HCT116 (cell line): ENCODE results near the gene ANP32B. TPM values are rescaled to one million over a fixed set of nuclear protein-coding genes. Genes with fewer than 3 reads are reported as not detected.

Experiments used
- ATAC-seq: fragments of 200-7000 bp; cut with Tn5 transposase; 2 replicates; pipeline ENCODE4 v1.9.1; 2020; ENCODE audit warnings: mild to moderate bottlenecking, moderate library complexity
- BruUV-seq: library from RNA; stranded (reverse); fragments of 400-500 nt; replicated peaks from 2 replicates; lab custom pipeline; 2021; lab: Mats Ljungman, UMichigan
- CTCF ChIA-PET: fragments of 300-600 bp; sonication (Branson Sonifier 250); formaldehyde crosslinking; loops from one replicate; lab custom pipeline; 2021; ENCODE audit warnings: antibody characterized with exemption; lab: Charles Lee
- POLR2A ChIA-PET: fragments of 300-600, 350-600 bp; sonication (Branson Sonifier 250); formaldehyde crosslinking; loops from one replicate; lab custom pipeline; 2021; ENCODE audit warnings: antibody characterized with exemption; lab: Charles Lee
- RAD21 ChIA-PET, 2 experiments: fragments of 300-600 bp; sonication (Branson Sonifier 250); formaldehyde crosslinking; loops; one replicate each; lab custom pipeline; 2023; ENCODE audit warnings: low total read pairs in 2 of 2; ENCODE audit not compliant: uncharacterized antibody in 2 of 2, unreplicated experiment in 2 of 2, low non-redundant PET in 1 of 2; lab: Charles Lee
- DNase-seq: peaks from one replicate; pipeline ENCODE4 v3.0.0-alpha.2; 2010; ENCODE audit warnings: low read depth, low spot score
- H2AFZ ChIP-seq: fragments of 200-600 bp; shearing (Covaris generic), sonication (generic); 2 replicates; pipeline ENCODE4 v1.6.1; 2017; ENCODE audit warnings: low read depth, mixed run types, mixed read lengths, antibody characterized with exemption, low read length; ENCODE audit not compliant: poor library complexity, severe bottlenecking
- H3K27ac ChIP-seq: 2 replicates; pipeline ENCODE4 v1.5.1; 2012; ENCODE audit warnings: low read depth, low read length
- H3K27me3 ChIP-seq: fragments of 200-600 bp; sonication (generic); 2 replicates; pipeline ENCODE4 v1.6.1; 2016; ENCODE audit warnings: mixed run types, low read length, mixed read lengths; ENCODE audit not compliant: insufficient read depth
- H3K36me3 ChIP-seq, 2 experiments: fragments of 200-500 bp in 1 of 2; fragments of 200-600 bp in 1 of 2; sonication (Bioruptor generic) in 1 of 2; sonication (generic) in 1 of 2; 2 replicates each; pipeline versions ENCODE4 v1.5.1 to v1.6.1; 2014 to 2016; ENCODE audit warnings: low read length in 2 of 2, inconsistent platforms in 1 of 2, mixed read lengths in 1 of 2, mixed run types in 1 of 2; ENCODE audit not compliant: insufficient read depth in 2 of 2, control insufficient read depth in 1 of 2
- H3K4me1 ChIP-seq, 2 experiments: fragments of 200-600 bp in 1 of 2; sonication (generic) in 1 of 2; 2 replicates each; pipeline versions ENCODE4 v1.5.1 to v1.6.1; 2012 to 2017; ENCODE audit warnings: low read length in 2 of 2, inconsistent platforms in 1 of 2, mild to moderate bottlenecking in 1 of 2, mixed read lengths in 1 of 2, mixed run types in 1 of 2, moderate library complexity in 1 of 2; ENCODE audit not compliant: insufficient read depth in 2 of 2, control insufficient read depth in 1 of 2
- H3K4me2 ChIP-seq: fragments of 200-600 bp; sonication (generic); 2 replicates; pipeline ENCODE4 v1.6.1; 2017; ENCODE audit warnings: mixed run types, low read length, mixed read lengths
- H3K4me3 ChIP-seq, 2 experiments: fragments of 200-600 bp in 1 of 2; sonication (generic) in 1 of 2; replicated peaks in 1 of 2; 2 replicates each; pipeline ENCODE4 v1.5.1; 2011 to 2016; ENCODE audit warnings: low read length in 2 of 2, control low read depth in 1 of 2, low read depth in 1 of 2, mild to moderate bottlenecking in 1 of 2, mixed read lengths in 1 of 2, mixed run types in 1 of 2
- H3K79me2 ChIP-seq: fragments of 200-600 bp; sonication (generic); 2 replicates; pipeline ENCODE4 v1.6.1; 2017; ENCODE audit warnings: mild to moderate bottlenecking, mixed run types, low read length, moderate library complexity, mixed read lengths; ENCODE audit not compliant: insufficient read depth
- H3K9ac ChIP-seq: fragments of 200-600 bp; sonication (generic); 2 replicates; pipeline ENCODE4 v1.6.1; 2016; ENCODE audit warnings: low read length, mixed read lengths
- H3K9me2 ChIP-seq: fragments of 200-600 bp; sonication (generic), shearing (Covaris generic); 2 replicates; pipeline ENCODE4 v1.6.1; 2017; ENCODE audit warnings: mixed run types, mild to moderate bottlenecking, moderate library complexity; ENCODE audit not compliant: insufficient read depth
- H3K9me3 ChIP-seq, 2 experiments: fragments of 200-500 bp in 1 of 2; fragments of 200-600 bp in 1 of 2; sonication (Bioruptor generic) in 1 of 2; sonication (generic) in 1 of 2; 2 replicates each; pipeline ENCODE4 v1.6.1; 2014 to 2017; ENCODE audit warnings: low read length in 2 of 2, mixed read lengths in 2 of 2, inconsistent platforms in 1 of 2, low read depth in 1 of 2, mild to moderate bottlenecking in 1 of 2, mixed run types in 1 of 2, moderate library complexity in 1 of 2; ENCODE audit not compliant: control insufficient read depth in 1 of 2, insufficient read depth in 1 of 2
- H4K20me1 ChIP-seq: fragments of 200-600 bp; sonication (generic), shearing (Covaris generic); 2 replicates; pipeline ENCODE4 v1.6.1; 2017; ENCODE audit warnings: mixed run types, mild to moderate bottlenecking, moderate library complexity; ENCODE audit not compliant: insufficient read depth
- EZH2phosphoT487 ChIP-seq: fragments of 200-600 bp; IDR thresholded peaks from 2 replicates; pipeline ENCODE4 v1.6.1; 2018; ENCODE audit warnings: antibody characterized with exemption, borderline replicate concordance
- JUND ChIP-seq: IDR thresholded peaks from 2 replicates; pipeline ENCODE4 v1.6.1; 2012
- SIN3A ChIP-seq: IDR thresholded peaks from 2 replicates; pipeline ENCODE4 v1.6.1; 2012; ENCODE audit warnings: low read depth
- YY1 ChIP-seq: IDR thresholded peaks from 2 replicates; pipeline ENCODE4 v1.6.1; 2011; ENCODE audit warnings: low read length, low read depth, moderate library complexity, mild to moderate bottlenecking; ENCODE audit not compliant: insufficient replicate concordance; ENCODE audit errors: extremely low read depth
- ZFX ChIP-seq: fragments of 450-650 bp; IDR thresholded peaks from 2 replicates; pipeline ENCODE4 v1.6.1; 2017
- intact Hi-C: fragments of 100-400 bp; cut with micrococcal nuclease; formaldehyde crosslinking; loops from 2 replicates; pipeline ENCODE4 v1.10.0; 2022
- total RNA-seq: library from RNA; stranded (reverse); gene quantifications from one replicate; pipeline ENCODE4 v1.2.1, GENCODE V29; 2021; ENCODE audit not compliant: unreplicated experiment
- TF ChIP-seq, protein P1 (sequence below): IDR thresholded peaks from 2 replicates; pipeline ENCODE4 v1.6.1; 2012
- TF ChIP-seq, protein P2 (sequence below): IDR thresholded peaks from 2 replicates; pipeline ENCODE4 v1.6.1; 2012; ENCODE audit warnings: low read depth

Gene ANP32B
- total RNA-seq, 1 experiment from 2014 or later: 206 TPM

DNA sequence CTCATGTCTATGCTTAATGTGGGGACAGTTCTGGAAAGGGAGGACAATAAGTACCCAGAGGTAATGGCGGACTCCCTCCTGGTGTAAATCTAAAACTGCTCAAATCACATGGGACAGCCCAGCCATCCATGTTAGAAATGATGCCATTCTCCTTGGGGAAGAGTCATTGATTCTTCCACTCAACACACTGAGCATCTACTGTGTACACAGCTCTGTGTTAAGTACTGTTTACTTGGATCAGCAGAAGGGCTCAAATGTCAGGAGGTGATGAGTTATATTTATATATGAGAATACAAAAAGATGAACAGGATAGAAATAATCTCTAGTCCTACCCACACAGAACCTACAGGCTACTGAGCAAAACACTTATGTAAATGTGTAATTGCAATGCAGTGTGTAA lies 41.6 kb downstream of the ANP32B start (continued):
- TF ChIP-seq ZFX: no peak
- TF ChIP-seq YY1: no peak

DNA sequence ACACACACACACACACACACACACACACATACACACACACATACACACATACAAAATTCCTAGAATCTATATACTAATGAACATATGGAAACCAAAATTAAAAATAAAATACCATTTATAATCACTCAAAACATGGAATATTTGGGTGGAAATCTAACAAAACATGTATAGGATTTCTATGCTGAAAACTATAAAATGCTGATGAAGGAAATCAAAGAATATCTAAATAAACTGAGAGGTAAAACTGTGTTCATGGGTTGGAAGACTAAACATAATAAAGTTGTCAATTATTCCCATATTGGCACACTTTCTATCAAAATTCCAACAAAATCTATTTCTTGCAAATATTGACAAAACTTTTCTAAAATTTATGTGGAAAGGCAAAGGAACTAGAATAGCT lies 48.0 kb downstream of the ANP32B start:
- Histone ChIP-seq H3K79me2 (no peaks in the 10 kb centered on the region), H3K27ac (no peak overlapping the region), H2AFZ (no peak overlapping the region), H3K9me2 (no peaks in the 10 kb centered on the region), H3K4me3 (no peak overlapping the region)
- TF ChIP-seq, protein P1, sequence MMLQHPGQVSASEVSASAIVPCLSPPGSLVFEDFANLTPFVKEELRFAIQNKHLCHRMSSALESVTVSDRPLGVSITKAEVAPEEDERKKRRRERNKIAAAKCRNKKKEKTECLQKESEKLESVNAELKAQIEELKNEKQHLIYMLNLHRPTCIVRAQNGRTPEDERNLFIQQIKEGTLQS: no peak
- TF ChIP-seq, protein P2, sequence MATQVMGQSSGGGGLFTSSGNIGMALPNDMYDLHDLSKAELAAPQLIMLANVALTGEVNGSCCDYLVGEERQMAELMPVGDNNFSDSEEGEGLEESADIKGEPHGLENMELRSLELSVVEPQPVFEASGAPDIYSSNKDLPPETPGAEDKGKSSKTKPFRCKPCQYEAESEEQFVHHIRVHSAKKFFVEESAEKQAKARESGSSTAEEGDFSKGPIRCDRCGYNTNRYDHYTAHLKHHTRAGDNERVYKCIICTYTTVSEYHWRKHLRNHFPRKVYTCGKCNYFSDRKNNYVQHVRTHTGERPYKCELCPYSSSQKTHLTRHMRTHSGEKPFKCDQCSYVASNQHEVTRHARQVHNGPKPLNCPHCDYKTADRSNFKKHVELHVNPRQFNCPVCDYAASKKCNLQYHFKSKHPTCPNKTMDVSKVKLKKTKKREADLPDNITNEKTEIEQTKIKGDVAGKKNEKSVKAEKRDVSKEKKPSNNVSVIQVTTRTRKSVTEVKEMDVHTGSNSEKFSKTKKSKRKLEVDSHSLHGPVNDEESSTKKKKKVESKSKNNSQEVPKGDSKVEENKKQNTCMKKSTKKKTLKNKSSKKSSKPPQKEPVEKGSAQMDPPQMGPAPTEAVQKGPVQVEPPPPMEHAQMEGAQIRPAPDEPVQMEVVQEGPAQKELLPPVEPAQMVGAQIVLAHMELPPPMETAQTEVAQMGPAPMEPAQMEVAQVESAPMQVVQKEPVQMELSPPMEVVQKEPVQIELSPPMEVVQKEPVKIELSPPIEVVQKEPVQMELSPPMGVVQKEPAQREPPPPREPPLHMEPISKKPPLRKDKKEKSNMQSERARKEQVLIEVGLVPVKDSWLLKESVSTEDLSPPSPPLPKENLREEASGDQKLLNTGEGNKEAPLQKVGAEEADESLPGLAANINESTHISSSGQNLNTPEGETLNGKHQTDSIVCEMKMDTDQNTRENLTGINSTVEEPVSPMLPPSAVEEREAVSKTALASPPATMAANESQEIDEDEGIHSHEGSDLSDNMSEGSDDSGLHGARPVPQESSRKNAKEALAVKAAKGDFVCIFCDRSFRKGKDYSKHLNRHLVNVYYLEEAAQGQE: no peak
- no peak for TF ChIP-seq EZH2phosphoT487
- no peak for TF ChIP-seq SIN3A
- no peak for TF ChIP-seq JUND
- TF ChIP-seq, all 23 proteins: peak for 0
- Histone ChIP-seq H3K36me3 (no peaks in the 10 kb centered on the region; a peak in 1 of 4 replicates), H3K4me2 (no peak overlapping the region), H3K27me3 (no peaks in the 10 kb centered on the region), H3K4me1 (peaks cover 0 to 19% of the 10 kb centered on the region in 2 experiments; a peak in 2 of 4 replicates), H3K9ac (no peak overlapping the region), H4K20me1 (no peaks in the 10 kb centered on the region), H3K9me3 (no peaks in the 10 kb centered on the region)
- RAD21 ChIA-PET: no interaction called here
- CTCF ChIA-PET: interaction anchor here (2.0 kb wide), 1 partner anchor 108 kb away, joined by 8 read pairs; no protein-coding TSS in a partner anchor
- intact Hi-C loops: loop anchor here (5.0 kb wide), 1 partner anchor 94 kb away; the partner anchor contains the start of gene HEMGN
- no peak for ATAC-seq
- POLR2A ChIA-PET: no interaction called here
- BruUV-seq: no TSS peak
- DNase-seq: no peak
